GM18909 (cell line): ENCODE measurements around the gene UBE2O.

Source experiments
- ATAC-seq: cut with Tn5 transposase; IDR thresholded peaks from one replicate; pipeline ENCODE4 v1.9.1; 2021; ENCODE audit warnings: mild to moderate bottlenecking; ENCODE audit not compliant: unreplicated experiment, poor library complexity

The UBE2O gene

GRCh38 chr17:76444518-76445311 is 8.2 kb downstream of the UBE2O start:
- no peak for ATAC-seq

GRCh38 chr17:76442341-76443338 is 10.3 kb downstream of the UBE2O start:
- ATAC-seq, result no peak

- ATAC-seq, result no peak
Observed at GRCh38 chr17:76441686-76442340, 11.1 kb downstream of the UBE2O start.

GRCh38 chr17:76440751-76441362 is 12.1 kb downstream of the UBE2O start:
- no peak for ATAC-seq

- no peak for ATAC-seq
Observed at GRCh38 chr17:76439314-76439928, 13.5 kb downstream of the UBE2O start.

- ATAC-seq, result no peak
Observed at GRCh38 chr17:76438906-76439305, 14.0 kb downstream of the UBE2O start.

GRCh38 chr17:76437467-76438402 is 15.2 kb downstream of the UBE2O start:
- no peak for ATAC-seq

- no peak for ATAC-seq
Observed at GRCh38 chr17:76435751-76436150, 17.2 kb downstream of the UBE2O start.

GRCh38 chr17:76434870-76435269 is 18.1 kb downstream of the UBE2O start:
- no peak for ATAC-seq

- ATAC-seq, result no peak
Observed at GRCh38 chr17:76433693-76434092, 19.3 kb downstream of the UBE2O start.

- ATAC-seq, result no peak
Observed at GRCh38 chr17:76432712-76433336, 20.1 kb downstream of the UBE2O start.

GRCh38 chr17:76432004-76432403 is 20.9 kb downstream of the UBE2O start:
- ATAC-seq, result no peak

- no peak for ATAC-seq
Observed at GRCh38 chr17:76431509-76431908, 21.4 kb downstream of the UBE2O start.

GRCh38 chr17:76428511-76428910 is 24.4 kb downstream of the UBE2O start:
- ATAC-seq, result no peak

- ATAC-seq, result no peak
Observed at GRCh38 chr17:76427501-76428231, 25.3 kb downstream of the UBE2O start.

- no peak for ATAC-seq
Observed at GRCh38 chr17:76426853-76427252, 26.1 kb downstream of the UBE2O start.

- ATAC-seq, result no peak
Observed at GRCh38 chr17:76422860-76423259, 30.1 kb downstream of the UBE2O start.

- no peak for ATAC-seq
Observed at GRCh38 chr17:76422406-76422805, 30.5 kb downstream of the UBE2O start.
